Keratinocyte (primary cell): ENCODE data around the gene MTX3. TPM values are rescaled to one million over a fixed set of nuclear protein-coding genes. Genes with fewer than 3 reads are reported as not detected.

Experiments
- DNase-seq: peaks from one replicate; pipeline ENCODE4 v3.0.0-alpha.2; 2011; ENCODE audit warnings: low read depth, missing footprints, low spot score
- FAIRE-seq: peaks from 2 replicates; lab custom pipeline; 2011; peaks lifted over from hg19 to GRCh38; lab: Jason Lieb, UNC
- H2AFZ ChIP-seq: 2 replicates; pipeline ENCODE4 v1.6.0; 2012; ENCODE audit warnings: low read length, control low read depth, inconsistent platforms; ENCODE audit not compliant: control insufficient read depth
- H3K27ac ChIP-seq: 2 replicates; pipeline ENCODE4 v1.5.1; 2011; ENCODE audit warnings: low read length; ENCODE audit not compliant: control insufficient read depth, insufficient read depth
- H3K27me3 ChIP-seq: 3 replicates; pipeline ENCODE4 v1.6.0; 2011; ENCODE audit warnings: low read length; ENCODE audit not compliant: control insufficient read depth, insufficient read depth; ENCODE audit errors: extremely low read depth
- H3K36me3 ChIP-seq, 2 experiments: 2 replicates in 1 of 2; 3 replicates in 1 of 2; pipeline ENCODE4 v1.5.1; 2011; ENCODE audit warnings: low read length in 2 of 2, mild to moderate bottlenecking in 1 of 2; ENCODE audit not compliant: control insufficient read depth in 2 of 2, insufficient read depth in 2 of 2; ENCODE audit errors: extremely low read depth in 1 of 2
- H3K4me1 ChIP-seq: 3 replicates; pipeline ENCODE4 v1.5.1; 2011; ENCODE audit warnings: low read length; ENCODE audit not compliant: control insufficient read depth, insufficient read depth; ENCODE audit errors: extremely low read depth
- H3K4me2 ChIP-seq: 3 replicates; pipeline ENCODE4 v1.6.0; 2011; ENCODE audit warnings: low read depth, low read length; ENCODE audit not compliant: control insufficient read depth, insufficient read depth; ENCODE audit errors: extremely low read depth
- H3K4me3 ChIP-seq, 3 experiments: fragments of 200-600 bp in 1 of 3; sonication (generic) in 1 of 3; 2 replicates in 2 of 3; 3 replicates in 1 of 3; pipeline ENCODE4 v1.5.1; 2011 to 2016; ENCODE audit warnings: low read length in 3 of 3, mild to moderate bottlenecking in 3 of 3, control low read depth in 2 of 3, inconsistent platforms in 1 of 3, low read depth in 1 of 3, mixed read lengths in 1 of 3, mixed run types in 1 of 3, moderate library complexity in 1 of 3; ENCODE audit not compliant: control insufficient read depth in 2 of 3, insufficient read depth in 2 of 3; ENCODE audit errors: extremely low read depth in 1 of 3
- H3K79me2 ChIP-seq: 2 replicates; pipeline ENCODE4 v1.6.0; 2012; ENCODE audit warnings: low read length; ENCODE audit not compliant: control insufficient read depth, insufficient read depth
- H3K9ac ChIP-seq: 3 replicates; pipeline ENCODE4 v1.6.0; 2011; ENCODE audit warnings: low read length; ENCODE audit not compliant: control insufficient read depth, insufficient read depth; ENCODE audit errors: extremely low read depth
- H3K9me1 ChIP-seq: 3 replicates; pipeline ENCODE4 v1.6.0; 2011; ENCODE audit warnings: low read length; ENCODE audit not compliant: control insufficient read depth, insufficient read depth; ENCODE audit errors: extremely low read depth
- H3K9me3 ChIP-seq: 2 replicates; pipeline ENCODE4 v1.5.1; 2012; ENCODE audit warnings: low read depth, low read length; ENCODE audit not compliant: control insufficient read depth
- H4K20me1 ChIP-seq: 3 replicates; pipeline ENCODE4 v1.6.0; 2011; ENCODE audit warnings: low read length; ENCODE audit not compliant: control insufficient read depth, insufficient read depth; ENCODE audit errors: extremely low read depth
- CTCF ChIP-seq, 3 experiments: IDR thresholded peaks in 1 of 3; conservative IDR thresholded peaks in 1 of 3; optimal IDR thresholded peaks in 1 of 3; 2 replicates in 2 of 3; 3 replicates in 1 of 3; pipeline versions ENCODE3 to v1.5.1; 2011; ENCODE audit warnings: low read length in 3 of 3, mild to moderate bottlenecking in 3 of 3, moderate library complexity in 2 of 3, control low read depth in 1 of 3, inconsistent platforms in 1 of 3; ENCODE audit not compliant: insufficient read depth in 2 of 3; ENCODE audit errors: extremely low read depth in 1 of 3
- EZH2 ChIP-seq: IDR thresholded peaks from one replicate; pipeline ENCODE4 v1.6.1; 2012; ENCODE audit warnings: inconsistent platforms, mild to moderate bottlenecking, low read length, moderate library complexity
- dilution Hi-C: fragments of 300-500 bp; cut with MboI; formaldehyde crosslinking; loops from one replicate; pipeline ENCODE4 v1.7.0; 2020; ENCODE audit warnings: low sequenced_read_pairs; ENCODE audit not compliant: extremely low pct_ligation_motif_present
- polyA plus RNA-seq, 5 experiments: library from polyadenylated mRNA; depleted of rRNA in 3 of 5; stranded (reverse) in 3 of 5; stranded (forward) in 1 of 5; unstranded in 1 of 5; fragments of >200 nt; gene quantifications; 1 replicate in 1 of 5; 2 replicates in 3 of 5; 3 replicates in 1 of 5; pipeline versions ENCODE4 v1.2.1 to v1.2.3, GENCODE V29; 2011 to 2012; ENCODE audit warnings: missing spikeins in 2 of 5, low read depth in 1 of 5, low replicate concordance in 1 of 5

MTX3 gene
- polyA plus RNA-seq, 1 donor (not counting 4 experiments of a cell fraction or from before 2014, with no cell fraction given): 14.3 TPM

GRCh38 chr5:80025069-80025468, 34.0 kb upstream of the MTX3 start:
- Histone ChIP-seq H3K4me2 (no peak overlapping the region), H3K79me2 (no peaks in the 10 kb centered on the region), H3K9me1 (no peaks in the 10 kb centered on the region), H3K27ac (no peak overlapping the region), H3K9me3 (no peaks in the 10 kb centered on the region), H3K4me1 (no peaks in the 10 kb centered on the region), H4K20me1 (no peaks in the 10 kb centered on the region), H3K9ac (no peak overlapping the region), H3K36me3 (no peaks in the 10 kb centered on the region), H3K4me3 (no peak overlapping the region), H3K27me3 (peaks cover 8% of the 10 kb centered on the region), H2AFZ (no peak overlapping the region)
- no peak for DNase-seq
- dilution Hi-C loops: no loop called here
- no peak for TF ChIP-seq EZH2
- TF ChIP-seq CTCF (optimal IDR thresholded peaks at IDR 0.05 in 1 of 3, IDR thresholded peaks at IDR 0.05 in 1 of 3, conservative IDR thresholded peaks at IDR 0.05 in 1 of 3; ENCODE audit: extremely low read depth in 1 of 3, insufficient read depth in 2 of 3, low read length in 3 of 3): no peak
- FAIRE-seq: no peak

GRCh38 chr5:80010754-80011392, 19.8 kb upstream of the MTX3 start:
- no peak for FAIRE-seq
- TF ChIP-seq CTCF (optimal IDR thresholded peaks at IDR 0.05 in 1 of 3, IDR thresholded peaks at IDR 0.05 in 1 of 3, conservative IDR thresholded peaks at IDR 0.05 in 1 of 3; ENCODE audit: extremely low read depth in 1 of 3, insufficient read depth in 2 of 3, low read length in 3 of 3): no peak
- no peak for TF ChIP-seq EZH2

More at GRCh38 chr5:80010754-80011392, 19.8 kb upstream of the MTX3 start:
- Histone ChIP-seq H3K9ac (no peak overlapping the region), H3K79me2 (no peaks in the 10 kb centered on the region), H3K9me1 (no peaks in the 10 kb centered on the region), H2AFZ (no peak overlapping the region), H3K27me3 (no peaks in the 10 kb centered on the region), H3K9me3 (no peaks in the 10 kb centered on the region), H3K4me3 (no peak overlapping the region), H3K4me1 (no peaks in the 10 kb centered on the region), H3K36me3 (no peaks in the 10 kb centered on the region), H3K4me2 (no peak overlapping the region), H3K27ac (no peak overlapping the region), H4K20me1 (no peaks in the 10 kb centered on the region)
- no peak for DNase-seq
- dilution Hi-C loops: no loop called here
